Ovary (tissue), 9 donors: ENCODE measurements around the gene BPI. TPM values are rescaled to one million over a fixed set of nuclear protein-coding genes. Genes with fewer than 3 reads are reported as not detected.

Source experiments
- DNase-seq, 5 donors: peaks; one replicate each; pipeline ENCODE4 v3.0.0-alpha.2; 2019 to 2020
- H3K27ac ChIP-seq, 2 donors: fragments of 200-600 bp; one replicate each; pipeline versions ENCODE4 v1.5.1 to v1.8.0; 2019 to 2022
- H3K27me3 ChIP-seq: fragments of 200-600 bp; one replicate; pipeline ENCODE4 v1.8.0; 2022
- H3K36me3 ChIP-seq: fragments of 200-600 bp; sonication (generic); one replicate; pipeline ENCODE4 v1.5.1; 2019
- H3K4me1 ChIP-seq: one replicate; pipeline ENCODE4 v1.8.1; 2013; ENCODE audit warnings: mild to moderate bottlenecking, moderate library complexity; ENCODE audit not compliant: insufficient read depth
- H3K4me3 ChIP-seq: fragments of 200-600 bp; sonication (generic); one replicate; pipeline ENCODE4 v1.5.1; 2017
- H3K9me3 ChIP-seq, 2 donors: fragments of 200-600 bp in 1 of 2; sonication (generic) in 1 of 2; one replicate each; pipeline versions ENCODE4 v1.5.1 to v1.8.1; 2013 to 2019; ENCODE audit warnings: mild to moderate bottlenecking in 1 of 2, moderate library complexity in 1 of 2
- CTCF ChIP-seq, 3 donors: fragments of 450-650 bp in 2 of 3; fragments of 200-600 bp in 1 of 3; IDR thresholded peaks; one replicate each; pipeline versions ENCODE4 v1.5.1 to v1.8.0; 2016 to 2022; ENCODE audit warnings: antibody characterized with exemption in 3 of 3, mild to moderate bottlenecking in 1 of 3
- EP300 ChIP-seq: sonication (generic); formaldehyde crosslinking; IDR thresholded peaks from one replicate; pipeline ENCODE4 v1.6.1; 2017; ENCODE audit warnings: antibody characterized with exemption
- POLR2A ChIP-seq: fragments of 450-650 bp; IDR thresholded peaks from one replicate; pipeline ENCODE4 v1.6.1; 2017; ENCODE audit warnings: antibody characterized with exemption, mild to moderate bottlenecking, moderate library complexity
- WGBS, 3 donors: extraction: QIAGEN DNeasy Blood & Tissue Kit in 1 of 3; methylation state at CpG; one replicate each; pipeline versions ENCODE4 v1.1.5 to v1.1.7; 2013 to 2017; 5-methylcytosine and 5-hydroxymethylcytosine counted together
- intact Hi-C, 4 donors: fragments of 100-400 bp; cut with DNase I; formaldehyde crosslinking; loops; one replicate each; pipeline versions ENCODE4 v1.11.0 to v1.15.1; 2022 to 2023
- polyA plus RNA-seq, 2 donors: library from polyadenylated mRNA; stranded (reverse); fragments of 200-250 nt in 1 of 2; fragments of 350-450 nt in 1 of 2; fragmentation: Illumina TruSeq in 1 of 2; extraction: RNeasy Lipid Tissue Mini Kit (QIAGEN cat#74804) in 1 of 2; gene quantifications; one replicate each; pipeline ENCODE4 v1.2.3, GENCODE V29; 2013 to 2014
- total RNA-seq, 7 donors: library from RNA; depleted of rRNA in 2 of 7; stranded (reverse); fragments of >200 nt in 2 of 7; fragmentation: NEBNext Ultra II Directional in 3 of 7; extraction: Animal tissue kit (Norgen Biotek cat#: 25700) in 3 of 7; gene quantifications; one replicate each; pipeline versions ENCODE4 v1.1.0 to v1.2.4, GENCODE V29; 2016 to 2023
- donor health status: DM: no; HTN: no; CAD: no; lungs with moderate emphysema.
- donor health status: DM: no; HTN: no; CAD: no.
- donor health status: Bipolar disorder and iron deficiency.
- donor health status: DM: yes; HTN: yes; CAD: no.
- donor health status: DM: no; HTN: no; CAD: no.
- donor health status: DM: yes; HTN: yes; CAD: no.

BPI gene
- total and polyA plus RNA-seq, 9 donors: 0.43 to 2.9 (median 1.1) TPM; not detected in 1

GRCh38 chr20:38344107-38344701 lies 40.2 kb downstream of the BPI start:
- Histone ChIP-seq H3K9me3 (no peaks in the 10 kb centered on the region), H3K4me3 (no peak overlapping the region), H3K4me1 (peaks cover 5% of the 10 kb centered on the region), H3K36me3 (no peaks in the 10 kb centered on the region), H3K27me3 (no peaks in the 10 kb centered on the region), H3K27ac (no peak overlapping the region)
- WGBS, 3 donors: 80 to 91% (median 87%) methylated on average over 5 of the region's 5 CpGs
- DNase-seq: no peak
- TF ChIP-seq CTCF (IDR thresholded peaks at IDR 0.05) (no peak), POLR2A (no peak), EP300 (no peak)
- intact Hi-C loops: no loop called here

- no peak for DNase-seq
- 21 to 36% (median 26%) methylated on average over 2 of the region's 2 CpGs for WGBS, 3 donors
- H3K36me3 ChIP-seq: no peaks in the 10 kb centered on the region
Measured at GRCh38 chr20:38345643-38346042, 41.7 kb downstream of the BPI start.

GRCh38 chr20:38346247-38346651 lies 42.3 kb downstream of the BPI start, which contains the start of gene LBP:
LBP (plus strand) TSS chr20:38346482; CDS start chr20:38346517, 35 bp downstream.
- Histone ChIP-seq H3K9me3 (no peaks in the 10 kb centered on the region), H3K36me3 (no peaks in the 10 kb centered on the region), H3K27me3 (no peaks in the 10 kb centered on the region), H3K4me1 (peaks cover 9% of the 10 kb centered on the region), H3K4me3 (no peak within 1 kb of the TSS), H3K27ac (no peak within 1 kb of the TSS)
- intact Hi-C loops: no loop called here
- TF ChIP-seq CTCF (IDR thresholded peaks at IDR 0.05) (no peak), POLR2A (no peak), EP300 (no peak)
- WGBS, 3 donors: 84 to 90% (median 86%) methylated on average over 8 of the region's 8 CpGs
- DNase-seq: no peak

More at GRCh38 chr20:38345643-38346042, 41.7 kb downstream of the BPI start:
- intact Hi-C loops: no loop called here
- Histone ChIP-seq H3K27me3 (no peaks in the 10 kb centered on the region), H3K4me1 (peaks cover 5% of the 10 kb centered on the region), H3K27ac (no peak overlapping the region), H3K9me3 (no peaks in the 10 kb centered on the region), H3K4me3 (no peak overlapping the region)
- TF ChIP-seq POLR2A (no peak), CTCF (IDR thresholded peaks at IDR 0.05) (no peak), EP300 (no peak)

GRCh38 chr20:38346741-38347140 lies 42.8 kb downstream of the BPI start:
- TF ChIP-seq POLR2A (no peak), EP300 (no peak)
- no peaks in the 10 kb centered on the region for H3K27me3 ChIP-seq
- H3K36me3 ChIP-seq: no peaks in the 10 kb centered on the region
- 67 to 88% (median 83%) methylated on average over 4 of the region's 4 CpGs for WGBS, 3 donors
- no peak overlapping the region for H3K27ac ChIP-seq
- DNase-seq: no peak
- no peaks in the 10 kb centered on the region for H3K9me3 ChIP-seq
- no peak overlapping the region for H3K4me3 ChIP-seq
- intact Hi-C loops: no loop called here
- peaks cover 12% of the 10 kb centered on the region for H3K4me1 ChIP-seq

- H3K4me1 ChIP-seq: peaks cover 7% of the 10 kb centered on the region
- H3K27me3 ChIP-seq: no peaks in the 10 kb centered on the region
- no peak for DNase-seq
- no peak for TF ChIP-seq CTCF (IDR thresholded peaks at IDR 0.05)
- TF ChIP-seq POLR2A: no peak
- TF ChIP-seq EP300: no peak
- H3K9me3 ChIP-seq: no peaks in the 10 kb centered on the region
- no peak overlapping the region for H3K27ac ChIP-seq
- no peaks in the 10 kb centered on the region for H3K36me3 ChIP-seq
- intact Hi-C loops: no loop called here
- WGBS, 3 donors: 79 to 88% (median 86%) methylated on average over 5 of the region's 5 CpGs
- no peak overlapping the region for H3K4me3 ChIP-seq
Measured at GRCh38 chr20:38349856-38350255, 45.9 kb downstream of the BPI start.
